ENCODE results near the gene ZNF549.

GRCh38 chr19:57552432-57552831 lies 25.3 kb downstream of the ZNF549 start:
- TF ChIP-seq CTCF (IDR thresholded peaks at IDR 0.05; ENCODE audit: poor library complexity): no peak
- TF ChIP-seq EZH2 (IDR thresholded peaks at IDR 0.05; ENCODE audit: borderline replicate concordance): no peak
- no peak for TF ChIP-seq EZH2phosphoT487 (IDR thresholded peaks at IDR 0.05; ENCODE audit: low read depth, severe bottlenecking, unreplicated experiment)

All from hepatocyte (in vitro differentiated cells).